ENCODE data around the gene TRPM1. TPM values are rescaled to one million over a fixed set of nuclear protein-coding genes. Genes with fewer than 3 reads are reported as not detected.

Gene TRPM1
- total and polyA plus RNA-seq, 2 donors (not counting 1 experiment from before 2014, with no cell fraction given) = not detected

- H4K20me1 ChIP-seq (ENCODE audit: control insufficient read depth, extremely low read depth, insufficient read depth, low read length) = no peaks in the 10 kb centered on the region
- no peaks in the 10 kb centered on the region for H3K79me2 ChIP-seq (ENCODE audit: control insufficient read depth, insufficient read depth, low read length)
- no peak overlapping the region for H3K4me3 ChIP-seq (replicated peaks in 1 of 4; ENCODE audit: control extremely low read depth in 1 of 4, insufficient read depth in 1 of 4, low read depth in 3 of 4, low read length in 4 of 4)
- no peak overlapping the region for H2AFZ ChIP-seq (ENCODE audit: low read length)
- no peaks in the 10 kb centered on the region for H3K27me3 ChIP-seq (ENCODE audit: control insufficient read depth, insufficient read depth, low read length)
- H3K9ac ChIP-seq (ENCODE audit: insufficient read depth, low read length) = no peak overlapping the region
- peaks cover 6% of the 10 kb centered on the region for H3K4me1 ChIP-seq (ENCODE audit: control insufficient read depth, extremely low read depth, insufficient read depth, low read length)
- no peaks in the 10 kb centered on the region for H3K9me3 ChIP-seq (ENCODE audit: control insufficient read depth, insufficient read depth, low read depth, low read length)
- peak overlapping the region; percentile 28 for H3K4me2 ChIP-seq (ENCODE audit: extremely low read depth, insufficient read depth, low read length)
- H3K27ac ChIP-seq (ENCODE audit: insufficient read depth, low read length) = peak overlapping the region; percentile 44
- H3K36me3 ChIP-seq (ENCODE audit: control insufficient read depth, insufficient read depth, low read length) = no peaks in the 10 kb centered on the region
- TF ChIP-seq EZH2 (IDR thresholded peaks at IDR 0.05; ENCODE audit: low read length, missing control alignments) (no peak), CTCF (conservative IDR thresholded peaks at IDR 0.05 in 1 of 2, IDR thresholded peaks at IDR 0.05 in 1 of 2; ENCODE audit: low read depth in 1 of 2, low read length in 2 of 2) (no peak)
- peak in 1 of 2 donors; percentile 33 for DNase-seq (ENCODE audit: low read depth in 2 of 2)
Measured at GRCh38 chr15:31023841-31024240, 77.7 kb downstream of the TRPM1 start.

- DNase-seq (ENCODE audit: low read depth in 2 of 2) = no peak
- Histone ChIP-seq H3K27ac (ENCODE audit: insufficient read depth, low read length) (no peak overlapping the region), H3K9ac (ENCODE audit: insufficient read depth, low read length) (no peak overlapping the region), H3K4me3 (replicated peaks in 1 of 4; ENCODE audit: control extremely low read depth in 1 of 4, insufficient read depth in 1 of 4, low read depth in 3 of 4, low read length in 4 of 4) (no peak overlapping the region), H4K20me1 (ENCODE audit: control insufficient read depth, extremely low read depth, insufficient read depth, low read length) (no peaks in the 10 kb centered on the region), H3K9me3 (ENCODE audit: control insufficient read depth, insufficient read depth, low read depth, low read length) (no peaks in the 10 kb centered on the region), H3K4me2 (ENCODE audit: extremely low read depth, insufficient read depth, low read length) (no peak overlapping the region), H3K36me3 (ENCODE audit: control insufficient read depth, insufficient read depth, low read length) (no peaks in the 10 kb centered on the region), H3K79me2 (ENCODE audit: control insufficient read depth, insufficient read depth, low read length) (no peaks in the 10 kb centered on the region), H2AFZ (ENCODE audit: low read length) (no peak overlapping the region), H3K27me3 (ENCODE audit: control insufficient read depth, insufficient read depth, low read length) (no peaks in the 10 kb centered on the region), H3K4me1 (ENCODE audit: control insufficient read depth, extremely low read depth, insufficient read depth, low read length) (peaks cover 8% of the 10 kb centered on the region)
- no peak for TF ChIP-seq EZH2 (IDR thresholded peaks at IDR 0.05; ENCODE audit: low read length, missing control alignments)
- no peak for TF ChIP-seq CTCF (conservative IDR thresholded peaks at IDR 0.05 in 1 of 2, IDR thresholded peaks at IDR 0.05 in 1 of 2; ENCODE audit: low read depth in 1 of 2, low read length in 2 of 2)
Measured at GRCh38 chr15:31021067-31021665, 80.4 kb downstream of the TRPM1 start.

- Histone ChIP-seq H3K9me3 (ENCODE audit: control insufficient read depth, insufficient read depth, low read depth, low read length) (no peaks in the 10 kb centered on the region), H3K27ac (ENCODE audit: insufficient read depth, low read length) (no peak overlapping the region), H3K36me3 (ENCODE audit: control insufficient read depth, insufficient read depth, low read length) (no peaks in the 10 kb centered on the region), H3K4me3 (replicated peaks in 1 of 4; ENCODE audit: control extremely low read depth in 1 of 4, insufficient read depth in 1 of 4, low read depth in 3 of 4, low read length in 4 of 4) (no peak overlapping the region), H2AFZ (ENCODE audit: low read length) (no peak overlapping the region), H4K20me1 (ENCODE audit: control insufficient read depth, extremely low read depth, insufficient read depth, low read length) (no peaks in the 10 kb centered on the region), H3K4me1 (ENCODE audit: control insufficient read depth, extremely low read depth, insufficient read depth, low read length) (peaks cover 8% of the 10 kb centered on the region), H3K27me3 (ENCODE audit: control insufficient read depth, insufficient read depth, low read length) (no peaks in the 10 kb centered on the region), H3K4me2 (ENCODE audit: extremely low read depth, insufficient read depth, low read length) (no peak overlapping the region), H3K79me2 (ENCODE audit: control insufficient read depth, insufficient read depth, low read length) (no peaks in the 10 kb centered on the region), H3K9ac (ENCODE audit: insufficient read depth, low read length) (no peak overlapping the region)
- no peak for TF ChIP-seq CTCF (conservative IDR thresholded peaks at IDR 0.05 in 1 of 2, IDR thresholded peaks at IDR 0.05 in 1 of 2; ENCODE audit: low read depth in 1 of 2, low read length in 2 of 2)
- peak in 1 of 2 donors; percentile 37 for DNase-seq (ENCODE audit: low read depth in 2 of 2)
Measured at GRCh38 chr15:31020542-31020941, 81.0 kb downstream of the TRPM1 start.

Measured in fibroblast of lung (primary cell).